Natural killer cell (primary cell): ENCODE measurements around the gene CENPC. TPM values are rescaled to one million over a fixed set of nuclear protein-coding genes. Genes with fewer than 3 reads are reported as not detected.

Experiments
- ATAC-seq, 3 donors: fragments of 150-1000 bp in 2 of 3; fragments of 200-7000 bp in 1 of 3; cut with Tn5 transposase; 1 replicate in 1 of 3; 2 replicates in 2 of 3; pipeline ENCODE4 v1.10.0; 2021; ENCODE audit warnings: mild to moderate bottlenecking in 2 of 3, moderate library complexity in 2 of 3
- DNase-seq, 2 donors: peaks; one replicate each; pipeline versions ENCODE4 v3.0.0 to v3.0.0-alpha.2; 2013 to 2021; ENCODE audit warnings: mixed read lengths in 1 of 2
- H3K27ac ChIP-seq: one replicate; pipeline ENCODE4 v1.5.1; 2013; ENCODE audit warnings: mild to moderate bottlenecking, low read length
- H3K27me3 ChIP-seq: one replicate; pipeline ENCODE4 v1.6.1; 2013; ENCODE audit warnings: low read length; ENCODE audit not compliant: control insufficient read depth, insufficient read depth
- H3K36me3 ChIP-seq: one replicate; pipeline ENCODE4 v1.6.1; 2013; ENCODE audit warnings: low read length; ENCODE audit not compliant: control insufficient read depth, insufficient read depth
- H3K4me1 ChIP-seq: one replicate; pipeline ENCODE4 v1.6.1; 2013; ENCODE audit warnings: low read length; ENCODE audit not compliant: control insufficient read depth, insufficient read depth
- H3K4me3 ChIP-seq: one replicate; pipeline ENCODE4 v1.5.1; 2013; ENCODE audit warnings: low read length
- H3K9me3 ChIP-seq: one replicate; pipeline ENCODE4 v1.6.1; 2013; ENCODE audit warnings: low read length; ENCODE audit not compliant: control insufficient read depth, insufficient read depth
- H3K27ac Mint-ChIP-seq, 2 donors: one replicate each; pipeline ENCODE4 v1.8.0; 2022; ENCODE audit warnings: mild to moderate bottlenecking in 2 of 2, mixed read lengths in 2 of 2, moderate library complexity in 1 of 2
- H3K27me3 Mint-ChIP-seq, 2 donors: one replicate each; pipeline ENCODE4 v1.8.0; 2022; ENCODE audit warnings: low read depth in 2 of 2, mixed read lengths in 2 of 2
- H3K36me3 Mint-ChIP-seq: one replicate; pipeline ENCODE4 v1.8.0; 2022; ENCODE audit warnings: mixed read lengths
- H3K4me1 Mint-ChIP-seq, 2 donors: one replicate each; pipeline ENCODE4 v1.8.0; 2022; ENCODE audit warnings: mixed read lengths in 2 of 2
- H3K4me3 Mint-ChIP-seq: one replicate; pipeline ENCODE4 v1.8.0; 2022; ENCODE audit warnings: mild to moderate bottlenecking, moderate library complexity, mixed read lengths
- H3K9me3 Mint-ChIP-seq, 2 donors: one replicate each; pipeline ENCODE4 v1.8.0; 2022; ENCODE audit warnings: mixed read lengths in 2 of 2
- CTCF ChIP-seq: fragments of 200-600 bp; IDR thresholded peaks from one replicate; pipeline ENCODE4 v1.8.0; 2022; ENCODE audit warnings: antibody characterized with exemption
- WGBS: methylation state at CpG from one replicate; pipeline ENCODE4 v1.1.7; 2013; ENCODE audit warnings: missing lambda C conversion rate; ENCODE audit not compliant: insufficient coverage; 5-methylcytosine and 5-hydroxymethylcytosine counted together
- intact Hi-C: fragments of 100-400 bp; cut with micrococcal nuclease; formaldehyde crosslinking; loops from one replicate; pipeline ENCODE4 v1.14.2; 2022
- total RNA-seq, 4 donors: library from RNA; stranded (reverse); fragments of 120-200 nt in 1 of 4; gene quantifications; one replicate each; pipeline versions ENCODE4 v1.2.3 to v1.2.4, GENCODE V29; 2013 to 2022

CENPC gene
- 10 to 100 TPM; 78.6 to 93.6 (median 91.1) TPM for total RNA-seq
- total RNA-seq (2013): 102 TPM

- peaks cover 28% of the 10 kb centered on the region for H3K36me3 ChIP-seq
- H3K9me3 Mint-ChIP-seq: no peaks in the 10 kb centered on the region
- no peaks in the 10 kb centered on the region for H3K9me3 ChIP-seq
- no peaks in the 10 kb centered on the region for H3K27me3 Mint-ChIP-seq
- TF ChIP-seq CTCF: no peak
- H3K4me3 ChIP-seq: peak within 1 kb of the TSS; percentile 88
- intact Hi-C loops: loop anchor here (1.0 to 10.0 kb wide), 3 partner anchors 156 to 799 kb away; partner anchors contain the start of gene UBA6
- H3K27ac ChIP-seq: peak within 1 kb of the TSS; percentile 96
- no peaks in the 10 kb centered on the region for H3K27me3 ChIP-seq
- DNase-seq (peak; percentile 84 to 95), ATAC-seq (peak; percentile 90 to 97 (median 92))
- H3K4me1 ChIP-seq: peaks cover 3% of the 10 kb centered on the region
- peak within 1 kb of the TSS; percentile 100 for H3K4me3 Mint-ChIP-seq
- H3K4me1 Mint-ChIP-seq: peaks cover 37 to 38% of the 10 kb centered on the region in 2 donors
- H3K36me3 Mint-ChIP-seq: peaks cover 8% of the 10 kb centered on the region
- WGBS: under 1% methylated on average over 43 of the region's 53 CpGs
- H3K27ac Mint-ChIP-seq: peak within 1 kb of the TSS; percentile 99
Observed at GRCh38 chr4:67545199-67546003, at the start of gene CENPC. Gene CENPC (minus strand): TSS chr4:67545503. CDS start chr4:67545355, 148 bp downstream.

- no peaks in the 10 kb centered on the region for H3K4me1 Mint-ChIP-seq
- no peaks in the 10 kb centered on the region for H3K4me1 ChIP-seq
- WGBS: 87% methylated on average over 2 of the region's 2 CpGs
- H3K9me3 Mint-ChIP-seq: no peaks in the 10 kb centered on the region
- ATAC-seq (no peak), DNase-seq (no peak)
- no peak overlapping the region for H3K4me3 ChIP-seq
- no peaks in the 10 kb centered on the region for H3K27me3 ChIP-seq
- H3K27me3 Mint-ChIP-seq: no peaks in the 10 kb centered on the region
- H3K9me3 ChIP-seq: no peaks in the 10 kb centered on the region
- no peak for TF ChIP-seq CTCF
- H3K4me3 Mint-ChIP-seq: no peak overlapping the region
- no peak overlapping the region for H3K27ac Mint-ChIP-seq
- H3K36me3 Mint-ChIP-seq: peaks cover 13% of the 10 kb centered on the region
- H3K36me3 ChIP-seq: peaks cover 13% of the 10 kb centered on the region
- intact Hi-C loops: no loop called here
- no peak overlapping the region for H3K27ac ChIP-seq
Observed at GRCh38 chr4:67593741-67594175, 48.5 kb upstream of the CENPC start.

GRCh38 chr4:67587156-67587555 lies 41.9 kb upstream of the CENPC start:
- no peaks in the 10 kb centered on the region for H3K27me3 Mint-ChIP-seq
- no peak overlapping the region for H3K4me3 Mint-ChIP-seq
- 100% methylated on average over 1 of the region's 3 CpGs for WGBS
- H3K4me3 ChIP-seq: no peak overlapping the region
- peaks cover 2% of the 10 kb centered on the region for H3K4me1 ChIP-seq
- H3K36me3 Mint-ChIP-seq: no peaks in the 10 kb centered on the region
- no peaks in the 10 kb centered on the region for H3K4me1 Mint-ChIP-seq
- H3K9me3 Mint-ChIP-seq: no peaks in the 10 kb centered on the region
- no peak for TF ChIP-seq CTCF
- no peak for ATAC-seq
- H3K27me3 ChIP-seq: no peaks in the 10 kb centered on the region
- no peaks in the 10 kb centered on the region for H3K9me3 ChIP-seq
- H3K27ac Mint-ChIP-seq: no peak overlapping the region
- intact Hi-C loops: no loop called here
- no peak for DNase-seq
- H3K36me3 ChIP-seq: peaks cover 29% of the 10 kb centered on the region
- no peak overlapping the region for H3K27ac ChIP-seq
